ENCODE measurements around the gene KCNE1.
"Not testable (repeated sequence)": the region's sequence is repeated elsewhere in the genome, so short reads cannot be mapped to it uniquely, and the experiment has no call there.

DNA sequence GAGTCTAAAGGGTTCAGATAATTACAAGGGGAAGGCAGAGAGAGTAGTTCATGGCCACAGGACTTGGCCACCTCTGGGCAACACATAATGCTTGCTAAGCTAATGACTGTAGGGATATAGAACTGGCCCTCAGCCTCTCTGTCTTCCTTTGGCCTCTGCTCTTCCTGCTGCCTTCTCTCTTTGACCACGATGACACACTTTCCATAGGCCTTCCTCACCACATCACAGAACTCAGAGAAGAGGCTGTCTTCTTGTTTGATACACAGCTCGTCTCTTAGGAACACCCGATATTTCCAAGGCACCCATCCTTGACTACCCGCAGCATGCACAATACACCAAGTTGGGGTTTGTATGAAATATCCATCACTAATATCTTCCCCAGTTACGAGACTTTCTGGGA lies 111.5 kb downstream of the KCNE1 start:
- not testable (repeated sequence) for TF ChIP-seq POLR2A (IDR thresholded peaks at IDR 0.05)
- TF ChIP-seq, protein P1, sequence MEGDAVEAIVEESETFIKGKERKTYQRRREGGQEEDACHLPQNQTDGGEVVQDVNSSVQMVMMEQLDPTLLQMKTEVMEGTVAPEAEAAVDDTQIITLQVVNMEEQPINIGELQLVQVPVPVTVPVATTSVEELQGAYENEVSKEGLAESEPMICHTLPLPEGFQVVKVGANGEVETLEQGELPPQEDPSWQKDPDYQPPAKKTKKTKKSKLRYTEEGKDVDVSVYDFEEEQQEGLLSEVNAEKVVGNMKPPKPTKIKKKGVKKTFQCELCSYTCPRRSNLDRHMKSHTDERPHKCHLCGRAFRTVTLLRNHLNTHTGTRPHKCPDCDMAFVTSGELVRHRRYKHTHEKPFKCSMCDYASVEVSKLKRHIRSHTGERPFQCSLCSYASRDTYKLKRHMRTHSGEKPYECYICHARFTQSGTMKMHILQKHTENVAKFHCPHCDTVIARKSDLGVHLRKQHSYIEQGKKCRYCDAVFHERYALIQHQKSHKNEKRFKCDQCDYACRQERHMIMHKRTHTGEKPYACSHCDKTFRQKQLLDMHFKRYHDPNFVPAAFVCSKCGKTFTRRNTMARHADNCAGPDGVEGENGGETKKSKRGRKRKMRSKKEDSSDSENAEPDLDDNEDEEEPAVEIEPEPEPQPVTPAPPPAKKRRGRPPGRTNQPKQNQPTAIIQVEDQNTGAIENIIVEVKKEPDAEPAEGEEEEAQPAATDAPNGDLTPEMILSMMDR (IDR thresholded peaks at IDR 0.05) = not testable (repeated sequence)

Measured in ovary (tissue), 3 donors.